Measurements from ENCODE around the gene CDH5.

DNA sequence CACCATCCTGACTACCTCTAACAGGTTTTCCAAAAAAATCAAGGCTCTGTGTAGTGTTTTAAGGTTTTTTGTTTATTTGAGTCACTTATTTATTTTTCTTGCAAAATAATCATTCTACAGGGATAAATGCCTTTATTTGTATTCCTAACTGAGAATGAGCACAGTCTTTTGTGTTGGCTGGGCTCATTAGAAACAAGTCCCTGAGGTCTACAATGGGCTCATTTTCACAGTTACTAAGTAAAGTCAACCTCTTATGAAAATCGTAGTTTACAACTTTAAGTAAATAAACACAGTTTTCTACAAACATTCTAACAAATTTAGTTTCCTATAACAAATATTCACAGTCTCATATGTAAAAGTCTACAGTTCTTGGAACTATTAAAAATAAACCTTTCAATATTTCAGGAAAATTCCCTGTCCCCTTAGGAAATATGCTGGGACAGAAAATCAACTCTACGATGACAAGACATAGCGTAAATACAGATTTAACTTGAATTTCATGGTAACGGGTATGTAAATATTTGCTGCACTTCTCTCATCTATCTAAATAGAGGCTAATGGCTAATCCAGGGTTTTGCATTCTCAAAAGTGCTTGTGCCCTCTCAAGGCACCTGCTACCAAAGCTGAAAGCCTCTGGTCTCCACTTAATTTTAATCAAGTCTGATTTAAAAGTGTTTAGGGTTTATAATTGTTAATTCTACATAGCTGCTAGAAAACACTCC is 31.5 kb upstream of the CDH5 start:
- TF ChIP-seq, protein P1, sequence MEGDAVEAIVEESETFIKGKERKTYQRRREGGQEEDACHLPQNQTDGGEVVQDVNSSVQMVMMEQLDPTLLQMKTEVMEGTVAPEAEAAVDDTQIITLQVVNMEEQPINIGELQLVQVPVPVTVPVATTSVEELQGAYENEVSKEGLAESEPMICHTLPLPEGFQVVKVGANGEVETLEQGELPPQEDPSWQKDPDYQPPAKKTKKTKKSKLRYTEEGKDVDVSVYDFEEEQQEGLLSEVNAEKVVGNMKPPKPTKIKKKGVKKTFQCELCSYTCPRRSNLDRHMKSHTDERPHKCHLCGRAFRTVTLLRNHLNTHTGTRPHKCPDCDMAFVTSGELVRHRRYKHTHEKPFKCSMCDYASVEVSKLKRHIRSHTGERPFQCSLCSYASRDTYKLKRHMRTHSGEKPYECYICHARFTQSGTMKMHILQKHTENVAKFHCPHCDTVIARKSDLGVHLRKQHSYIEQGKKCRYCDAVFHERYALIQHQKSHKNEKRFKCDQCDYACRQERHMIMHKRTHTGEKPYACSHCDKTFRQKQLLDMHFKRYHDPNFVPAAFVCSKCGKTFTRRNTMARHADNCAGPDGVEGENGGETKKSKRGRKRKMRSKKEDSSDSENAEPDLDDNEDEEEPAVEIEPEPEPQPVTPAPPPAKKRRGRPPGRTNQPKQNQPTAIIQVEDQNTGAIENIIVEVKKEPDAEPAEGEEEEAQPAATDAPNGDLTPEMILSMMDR (IDR thresholded peaks at IDR 0.05 in 8 of 11, conservative IDR thresholded peaks at IDR 0.05 in 3 of 11): no peak
- no peak for TF ChIP-seq POLR2A (IDR thresholded peaks at IDR 0.05)
